ENCODE data around the gene BEAN1. TPM values are rescaled to one million over a fixed set of nuclear protein-coding genes. Genes with fewer than 3 reads are reported as not detected.

The BEAN1 gene
- total RNA-seq, 1 experiment from 2014 or later: 1.9 TPM

- no peaks in the 10 kb centered on the region for H3K79me2 ChIP-seq (ENCODE audit: low read length)
- H3K27ac ChIP-seq (ENCODE audit: low read length): peak overlapping the region; percentile 82
- H3K4me3 ChIP-seq (ENCODE audit: low read length): peak overlapping the region; percentile 53; the same call in 1 of the 2 replicates
- no peak for TF ChIP-seq CTCF (conservative IDR thresholded peaks at IDR 0.05; ENCODE audit: low read depth, low read length)
- no peak for TF ChIP-seq EZH2phosphoT487 (IDR thresholded peaks at IDR 0.05; ENCODE audit: borderline replicate concordance, low read length)
- TF ChIP-seq EZH2 (IDR thresholded peaks at IDR 0.05; ENCODE audit: low read length, unreplicated experiment): no peak
- peak overlapping the region; percentile 33 for H3K9ac ChIP-seq (ENCODE audit: low read length)
- H3K36me3 ChIP-seq (ENCODE audit: low read depth, low read length): no peaks in the 10 kb centered on the region
- no TSS peak for BruUV-seq (replicated peaks)
- H3K9me3 ChIP-seq (ENCODE audit: low read length): no peaks in the 10 kb centered on the region
- H3K9me2 ChIP-seq (replicated peaks; ENCODE audit: low read length): no peaks in the 10 kb centered on the region
- intact Hi-C loops (cut with micrococcal nuclease): no loop called here
- ChIA-PET CTCF (interaction anchor here (0.7 to 1.4 kb wide), 5 partner anchors 9 to 201 kb away, joined by 3 to 5 read pairs (median 3); no protein-coding TSS in a partner anchor), POLR2A (ENCODE audit: unreplicated experiment) (interaction anchor here (0.6 kb wide), 2 partner anchors 10 to 36 kb away, joined by 3 read pairs; no protein-coding TSS in a partner anchor)
- peak overlapping the region; percentile 85 for H3K4me2 ChIP-seq (ENCODE audit: low read length)
- ATAC-seq (peak; percentile 8), DNase-seq (peak; percentile 90)
- H2AFZ ChIP-seq (ENCODE audit: low read length): no peak overlapping the region
- no peaks in the 10 kb centered on the region for H4K20me1 ChIP-seq (ENCODE audit: low read length)
- H3F3A ChIP-seq (ENCODE audit: low read length, unreplicated experiment): peaks cover 6% of the 10 kb centered on the region
- H3K27me3 ChIP-seq (ENCODE audit: low read length): no peaks in the 10 kb centered on the region
- peaks cover 75% of the 10 kb centered on the region for H3K4me1 ChIP-seq (ENCODE audit: insufficient read depth, low read length)
Measured at GRCh38 chr16:66511602-66512271, 84.6 kb downstream of the BEAN1 start.

- TF ChIP-seq EZH2phosphoT487 (IDR thresholded peaks at IDR 0.05; ENCODE audit: borderline replicate concordance, low read length) (no peak), EZH2 (IDR thresholded peaks at IDR 0.05; ENCODE audit: low read length, unreplicated experiment) (no peak), CTCF (conservative IDR thresholded peaks at IDR 0.05; ENCODE audit: low read depth, low read length) (no peak)
- Histone ChIP-seq H3F3A (ENCODE audit: low read length, unreplicated experiment) (peaks cover 6% of the 10 kb centered on the region), H3K36me3 (ENCODE audit: low read depth, low read length) (no peaks in the 10 kb centered on the region), H3K4me2 (ENCODE audit: low read length) (peak overlapping the region; percentile 85), H3K79me2 (ENCODE audit: low read length) (no peaks in the 10 kb centered on the region), H4K20me1 (ENCODE audit: low read length) (no peaks in the 10 kb centered on the region), H3K4me1 (ENCODE audit: insufficient read depth, low read length) (peaks cover 73% of the 10 kb centered on the region), H3K9ac (ENCODE audit: low read length) (peak overlapping the region; percentile 33), H3K27me3 (ENCODE audit: low read length) (no peaks in the 10 kb centered on the region), H3K9me3 (ENCODE audit: low read length) (no peaks in the 10 kb centered on the region), H3K9me2 (replicated peaks; ENCODE audit: low read length) (no peaks in the 10 kb centered on the region), H3K27ac (ENCODE audit: low read length) (peak overlapping the region; percentile 82), H2AFZ (ENCODE audit: low read length) (no peak overlapping the region), H3K4me3 (ENCODE audit: low read length) (peak overlapping the region; percentile 53; the same call in 1 of the 2 replicates)
- TSS peak; percentile 22 for BruUV-seq (replicated peaks)
- DNase-seq (peak; percentile 46), ATAC-seq (no peak)
- CTCF ChIA-PET: interaction anchor here (0.7 to 1.4 kb wide), 4 partner anchors 10 to 201 kb away, joined by 3 to 5 read pairs (median 4); no protein-coding TSS in a partner anchor
- POLR2A ChIA-PET (ENCODE audit: unreplicated experiment): interaction anchor here (0.6 kb wide), 3 partner anchors 10 to 92 kb away, joined by 3 to 13 read pairs (median 3); partner anchors contain the start of gene CMTM3
- intact Hi-C loops (cut with micrococcal nuclease): no loop called here
Measured at GRCh38 chr16:66512272-66513110, 85.4 kb downstream of the BEAN1 start.

Data from PC-3 (cell line).